ENCODE measurements around the gene PNPLA4. TPM values are rescaled to one million over a fixed set of nuclear protein-coding genes. Genes with fewer than 3 reads are reported as not detected.

Gene PNPLA4
- total RNA-seq, 2 donors from 2014 or later = 6.4 to 7.8 TPM

DNA sequence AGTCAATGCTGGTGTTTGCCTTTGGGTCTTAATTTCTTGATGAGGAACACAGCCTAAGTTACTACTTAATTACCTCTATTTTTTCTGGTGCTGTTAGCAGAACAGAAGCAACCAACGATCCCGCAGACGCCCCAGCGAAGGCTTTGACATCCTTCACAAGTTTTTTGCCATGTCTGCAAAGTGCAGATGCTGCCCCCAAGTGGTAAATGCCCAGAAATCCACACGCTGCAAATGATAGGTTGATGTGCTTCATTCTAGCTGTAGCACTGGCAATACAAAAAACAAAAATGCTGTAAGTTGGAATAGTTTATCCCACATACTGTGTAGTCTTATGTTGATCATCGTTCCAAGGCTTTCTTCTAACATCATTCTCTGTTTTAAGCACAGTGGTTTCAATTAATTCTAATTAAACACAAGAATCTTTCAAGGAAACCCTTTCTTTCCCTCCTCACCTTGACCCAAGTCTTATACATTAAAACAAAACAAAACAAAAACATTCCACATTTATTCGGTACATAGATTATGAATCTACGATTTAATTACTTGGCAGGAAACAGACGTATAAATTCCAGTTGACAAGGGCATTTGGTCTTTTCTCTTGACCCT is 1.2 kb downstream of the PNPLA4 start:
- Mint-ChIP-seq H3K27me3 (no peaks in the 10 kb centered on the region), H3K9me3 (no peaks in the 10 kb centered on the region), H3K4me1 (peaks cover 3% of the 10 kb centered on the region), H3K27ac (peak overlapping the region; percentile 33), H3K36me3 (ENCODE audit: low read depth) (peaks cover 15% of the 10 kb centered on the region), H3K4me3 (peak overlapping the region; percentile 81)
- ATAC-seq (replicated peaks) = peak; percentile 37

DNA sequence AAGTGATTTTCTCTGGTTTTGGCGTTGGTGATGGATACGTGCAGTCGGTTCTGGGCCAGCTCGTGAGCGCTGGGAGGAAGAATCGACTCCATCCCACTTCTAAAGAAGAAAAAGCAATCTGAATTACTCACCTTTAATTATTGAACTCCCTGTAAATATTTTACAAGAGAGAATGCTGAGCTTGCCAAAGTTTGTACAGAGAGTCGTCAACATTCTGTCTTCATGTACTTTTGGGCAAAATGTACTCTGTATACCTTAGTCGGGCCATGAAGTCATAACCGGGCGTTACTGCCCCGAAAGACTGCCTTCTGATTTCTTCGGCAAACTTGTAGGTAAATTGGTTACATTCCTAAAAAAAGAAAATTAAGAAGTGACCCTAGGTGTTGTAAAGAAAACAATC is 5.5 kb downstream of the PNPLA4 start:
- H3K27ac Mint-ChIP-seq = no peak overlapping the region
- H3K27me3 Mint-ChIP-seq = no peaks in the 10 kb centered on the region
- no peak for ATAC-seq (replicated peaks)
- H3K9me3 Mint-ChIP-seq = no peaks in the 10 kb centered on the region
- H3K4me3 Mint-ChIP-seq = no peak overlapping the region
- H3K4me1 Mint-ChIP-seq = no peaks in the 10 kb centered on the region
- H3K36me3 Mint-ChIP-seq (ENCODE audit: low read depth) = peaks cover 23% of the 10 kb centered on the region

DNA sequence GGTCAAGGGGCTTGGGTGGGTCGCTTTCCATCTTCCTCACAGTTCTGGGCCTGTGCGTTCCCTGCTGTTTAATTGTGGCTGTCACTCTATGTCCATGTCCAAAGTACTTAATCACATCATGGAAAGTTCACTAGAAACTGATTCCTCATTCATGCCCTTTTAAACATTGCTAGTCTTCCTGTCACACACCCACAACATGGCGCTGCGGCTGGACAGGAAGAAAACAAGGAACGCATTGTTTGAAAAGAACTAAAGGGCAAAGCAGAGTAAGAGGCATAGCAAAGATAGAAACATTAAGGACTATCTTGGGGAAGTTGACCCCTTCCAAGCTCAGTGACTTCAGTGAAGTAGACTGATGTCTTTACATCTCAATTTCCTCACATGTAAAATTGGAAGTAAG is 18.4 kb downstream of the PNPLA4 start:
- Mint-ChIP-seq H3K4me3 (no peak overlapping the region), H3K36me3 (ENCODE audit: low read depth) (peaks cover 17% of the 10 kb centered on the region), H3K27me3 (no peaks in the 10 kb centered on the region), H3K27ac (no peak overlapping the region), H3K9me3 (no peaks in the 10 kb centered on the region), H3K4me1 (no peaks in the 10 kb centered on the region)
- no peak for ATAC-seq (replicated peaks)

GRCh38 chrX:7904562-7904961 is 22.7 kb downstream of the PNPLA4 start:
- H3K9me3 Mint-ChIP-seq = no peaks in the 10 kb centered on the region
- H3K4me1 Mint-ChIP-seq = no peaks in the 10 kb centered on the region
- no peak overlapping the region for H3K27ac Mint-ChIP-seq
- H3K4me3 Mint-ChIP-seq = no peak overlapping the region
- no peak for ATAC-seq (replicated peaks)
- H3K36me3 Mint-ChIP-seq (ENCODE audit: low read depth) = peaks cover 39% of the 10 kb centered on the region
- no peaks in the 10 kb centered on the region for H3K27me3 Mint-ChIP-seq

DNA sequence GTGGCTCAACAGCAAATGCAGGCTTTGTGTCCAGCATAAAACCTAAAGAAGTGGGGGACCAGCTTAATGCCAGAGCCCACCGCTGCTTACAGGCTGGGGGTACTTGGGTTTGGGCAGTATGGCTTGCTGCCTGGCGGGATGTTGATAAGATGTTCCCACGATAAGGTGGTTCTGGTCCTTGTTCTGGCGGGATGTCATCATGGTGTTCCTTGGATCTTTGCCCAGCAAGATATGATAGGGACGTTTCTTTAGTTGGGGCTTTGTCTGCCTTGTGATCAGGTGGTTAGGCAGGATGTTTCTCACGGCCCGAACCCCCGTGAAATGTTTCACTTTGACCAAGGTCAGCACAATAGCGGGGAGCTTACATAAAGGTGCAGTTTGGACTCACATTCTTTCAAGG is 35.3 kb downstream of the PNPLA4 start:
- H3K27ac Mint-ChIP-seq = no peak overlapping the region
- no peaks in the 10 kb centered on the region for H3K9me3 Mint-ChIP-seq
- H3K4me1 Mint-ChIP-seq = no peaks in the 10 kb centered on the region
- no peaks in the 10 kb centered on the region for H3K36me3 Mint-ChIP-seq (ENCODE audit: low read depth)
- ATAC-seq (replicated peaks) = no peak
- peaks cover under 1% of the 10 kb centered on the region for H3K27me3 Mint-ChIP-seq
- no peak overlapping the region for H3K4me3 Mint-ChIP-seq

DNA sequence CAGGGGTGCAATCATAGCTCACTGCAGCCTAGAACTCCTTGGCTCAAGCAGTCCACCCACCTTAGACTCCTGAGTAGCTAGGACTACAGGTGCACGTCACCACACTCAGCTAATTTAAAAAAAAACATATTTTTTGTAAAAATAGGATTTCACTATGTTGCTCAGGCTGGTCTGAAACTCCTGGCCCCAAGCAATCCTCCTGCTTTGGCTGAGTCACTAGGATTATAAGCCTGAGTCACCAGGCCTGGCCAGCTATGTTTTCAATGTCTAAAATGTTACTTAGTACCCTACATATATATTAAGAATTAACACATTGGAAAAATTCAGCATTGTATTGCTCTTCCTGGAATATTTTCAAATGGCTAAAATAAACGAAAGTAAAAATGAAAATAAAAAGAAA is 37.5 kb downstream of the PNPLA4 start:
- Mint-ChIP-seq H3K27ac (no peak overlapping the region), H3K27me3 (peaks cover 6% of the 10 kb centered on the region), H3K4me3 (no peak overlapping the region), H3K36me3 (ENCODE audit: low read depth) (no peaks in the 10 kb centered on the region), H3K4me1 (no peaks in the 10 kb centered on the region), H3K9me3 (no peaks in the 10 kb centered on the region)
- peak; percentile 61 for ATAC-seq (replicated peaks)

GRCh38 chrX:7889135-7889534 is 38.1 kb downstream of the PNPLA4 start:
- Mint-ChIP-seq H3K4me1 (no peaks in the 10 kb centered on the region), H3K4me3 (no peak overlapping the region), H3K27ac (no peak overlapping the region), H3K9me3 (no peaks in the 10 kb centered on the region), H3K36me3 (ENCODE audit: low read depth) (no peaks in the 10 kb centered on the region), H3K27me3 (peaks cover 6% of the 10 kb centered on the region)
- peak; percentile 42 for ATAC-seq (replicated peaks)

DNA sequence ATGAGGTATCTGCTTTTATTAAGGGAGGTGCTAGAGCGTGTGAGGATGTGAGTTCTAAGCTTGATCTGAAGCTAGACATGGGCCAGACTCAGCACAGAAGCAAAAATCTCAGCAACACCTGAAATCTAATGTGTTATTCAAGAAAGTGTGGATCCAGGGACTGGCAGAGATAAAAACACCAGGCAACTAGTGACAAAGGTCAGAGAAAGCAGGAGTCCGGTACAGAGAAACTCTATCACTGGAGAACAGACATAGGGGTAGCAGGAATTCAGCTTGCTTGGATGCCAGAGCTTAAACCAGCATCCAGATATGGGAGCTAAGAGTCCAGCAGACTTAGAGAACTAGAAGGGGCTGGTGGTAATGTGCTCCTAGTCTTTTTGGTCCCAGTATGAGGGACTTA is 50.3 kb downstream of the PNPLA4 start:
- no peak overlapping the region for H3K27ac Mint-ChIP-seq
- no peaks in the 10 kb centered on the region for H3K4me1 Mint-ChIP-seq
- H3K9me3 Mint-ChIP-seq = no peaks in the 10 kb centered on the region
- H3K36me3 Mint-ChIP-seq (ENCODE audit: low read depth) = no peaks in the 10 kb centered on the region
- no peak overlapping the region for H3K4me3 Mint-ChIP-seq
- no peak for ATAC-seq (replicated peaks)
- H3K27me3 Mint-ChIP-seq = peaks cover 3% of the 10 kb centered on the region

GRCh38 chrX:7872042-7872441 is 55.2 kb downstream of the PNPLA4 start:
- Mint-ChIP-seq H3K27me3 (peaks cover 3% of the 10 kb centered on the region), H3K36me3 (ENCODE audit: low read depth) (no peaks in the 10 kb centered on the region)
- ATAC-seq (replicated peaks) = no peak

DNA sequence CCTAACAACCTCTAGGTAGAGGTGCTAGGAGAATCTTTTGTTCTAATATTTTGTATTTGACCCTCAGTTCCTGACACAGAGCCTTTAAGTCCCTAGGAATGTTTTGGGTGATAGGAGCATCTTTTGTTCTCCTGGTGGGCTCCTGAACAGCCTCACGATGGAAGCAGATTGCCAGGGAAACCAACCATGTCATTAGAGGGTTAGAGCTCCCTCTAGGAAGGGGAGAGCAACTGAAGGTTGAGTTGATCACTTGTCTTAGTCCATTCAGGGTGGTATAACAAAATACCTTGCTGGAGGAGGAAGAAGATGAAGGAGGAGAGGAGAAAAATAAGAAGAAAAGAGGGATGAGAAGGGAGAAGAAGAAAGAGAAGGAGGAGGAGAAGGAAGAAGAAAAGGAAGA is 75.0 kb downstream of the PNPLA4 start:
- no peak overlapping the region for H3K27ac Mint-ChIP-seq
- no peaks in the 10 kb centered on the region for H3K9me3 Mint-ChIP-seq
- no peaks in the 10 kb centered on the region for H3K36me3 Mint-ChIP-seq (ENCODE audit: low read depth)
- H3K27me3 Mint-ChIP-seq = peaks cover 4% of the 10 kb centered on the region
- no peaks in the 10 kb centered on the region for H3K4me1 Mint-ChIP-seq
- no peak for ATAC-seq (replicated peaks)
- no peak overlapping the region for H3K4me3 Mint-ChIP-seq

More at GRCh38 chrX:7872042-7872441, 55.2 kb downstream of the PNPLA4 start:
- Mint-ChIP-seq H3K4me3 (no peak overlapping the region), H3K9me3 (no peaks in the 10 kb centered on the region), H3K27ac (no peak overlapping the region), H3K4me1 (no peaks in the 10 kb centered on the region)

Other genes starting within 250 kb of the PNPLA4 start
- not detected for gene VCX, start 84.2 kb downstream of the PNPLA4 start, total RNA-seq
- not detected for gene VCX2, start 243.9 kb upstream of the PNPLA4 start, total RNA-seq

Measured in activated T-helper 17 cell treated with anti-CD3 and anti-CD28 coated beads, Interleukin-2, amount 50 U/mL, for 72 hours (primary cell).